Stimulated activated effector memory CD8-positive, alpha-beta T cell treated with anti-CD3 and anti-CD28 coated beads, Interleukin-12 subunit alpha, Interleukin-12 subunit beta, amount 100 ng/mL, for 72 hours (primary cell): ENCODE results near the gene HS3ST2.

Experiments
- ATAC-seq: fragments of 150-1000 bp; cut with Tn5 transposase; 2 replicates; pipeline ENCODE4 v1.10.0; 2021
- DNase-seq, 2 donors: peaks; one replicate each; pipeline ENCODE4 v3.0.0; 2021 to 2022; ENCODE audit warnings: low spot score in 2 of 2
- H3K27ac Mint-ChIP-seq: one replicate; pipeline ENCODE4 v1.8.0; 2022; ENCODE audit warnings: mild to moderate bottlenecking, mixed read lengths
- H3K36me3 Mint-ChIP-seq: one replicate; pipeline ENCODE4 v1.8.0; 2022; ENCODE audit warnings: mild to moderate bottlenecking, mixed read lengths
- H3K4me1 Mint-ChIP-seq: one replicate; pipeline ENCODE4 v1.8.0; 2022; ENCODE audit warnings: mixed read lengths
- H3K4me3 Mint-ChIP-seq: one replicate; pipeline ENCODE4 v1.8.0; 2022; ENCODE audit warnings: mild to moderate bottlenecking, mixed read lengths
- H3K9me3 Mint-ChIP-seq: one replicate; pipeline ENCODE4 v1.8.0; 2022; ENCODE audit warnings: mixed read lengths

Gene HS3ST2

GRCh38 chr16:22961206-22961605 is 147.2 kb downstream of the HS3ST2 start:
- no peak for ATAC-seq
- no peak overlapping the region for H3K27ac Mint-ChIP-seq
- no peak for DNase-seq
- no peak overlapping the region for H3K4me3 Mint-ChIP-seq
- no peaks in the 10 kb centered on the region for H3K4me1 Mint-ChIP-seq
- no peaks in the 10 kb centered on the region for H3K36me3 Mint-ChIP-seq
- no peaks in the 10 kb centered on the region for H3K9me3 Mint-ChIP-seq

GRCh38 chr16:22962905-22963304 is 148.9 kb downstream of the HS3ST2 start:
- Mint-ChIP-seq H3K4me3 (no peak overlapping the region), H3K4me1 (no peaks in the 10 kb centered on the region), H3K9me3 (no peaks in the 10 kb centered on the region), H3K36me3 (no peaks in the 10 kb centered on the region), H3K27ac (no peak overlapping the region)
- DNase-seq (no peak), ATAC-seq (no peak)
